Left cardiac atrium (tissue), 4 donors: ENCODE measurements around the gene GOLGA6D. TPM values are rescaled to one million over a fixed set of nuclear protein-coding genes. Genes with fewer than 3 reads are reported as not detected.
"Not testable (repeated sequence)": the region's sequence is repeated elsewhere in the genome, so short reads cannot be mapped to it uniquely, and the experiment has no call there.

Experiments used
- ATAC-seq, 2 donors: fragments of 200-7000 bp; cut with Tn5 transposase; one replicate each; pipeline ENCODE4 v1.9.1; 2020; ENCODE audit warnings: mild to moderate bottlenecking in 2 of 2, moderate library complexity in 2 of 2
- DNase-seq: peaks from one replicate; pipeline ENCODE4 v3.0.0-alpha.2; 2020
- intact Hi-C, 2 donors: fragments of 100-400 bp; cut with DNase I; formaldehyde crosslinking; loops; one replicate each; pipeline versions ENCODE4 v1.14.1 to v1.15.1; 2022 to 2023
- long read RNA-seq: library from polyadenylated mRNA; unstranded; transcript quantifications from one replicate; pipeline ENCODE4 v2.0.0, GENCODE V29; 2021
- total RNA-seq, 2 donors: library from RNA; stranded (reverse); fragmentation: NEBNext Ultra II Directional; extraction: Animal tissue kit (Norgen Biotek cat#: 25700); gene quantifications; one replicate each; pipeline ENCODE4 v1.2.1, GENCODE V29; 2021
- donor health status: DM: no; HTN: yes; CAD: no.
- donor health status: DM: no; HTN: yes; CAD: no; lungs with severe emphysema.
- donor health status: DM: yes; HTN: yes; CAD: no.
- donor health status: Dilated cardiomyopathy.

The GOLGA6D gene, protein sequence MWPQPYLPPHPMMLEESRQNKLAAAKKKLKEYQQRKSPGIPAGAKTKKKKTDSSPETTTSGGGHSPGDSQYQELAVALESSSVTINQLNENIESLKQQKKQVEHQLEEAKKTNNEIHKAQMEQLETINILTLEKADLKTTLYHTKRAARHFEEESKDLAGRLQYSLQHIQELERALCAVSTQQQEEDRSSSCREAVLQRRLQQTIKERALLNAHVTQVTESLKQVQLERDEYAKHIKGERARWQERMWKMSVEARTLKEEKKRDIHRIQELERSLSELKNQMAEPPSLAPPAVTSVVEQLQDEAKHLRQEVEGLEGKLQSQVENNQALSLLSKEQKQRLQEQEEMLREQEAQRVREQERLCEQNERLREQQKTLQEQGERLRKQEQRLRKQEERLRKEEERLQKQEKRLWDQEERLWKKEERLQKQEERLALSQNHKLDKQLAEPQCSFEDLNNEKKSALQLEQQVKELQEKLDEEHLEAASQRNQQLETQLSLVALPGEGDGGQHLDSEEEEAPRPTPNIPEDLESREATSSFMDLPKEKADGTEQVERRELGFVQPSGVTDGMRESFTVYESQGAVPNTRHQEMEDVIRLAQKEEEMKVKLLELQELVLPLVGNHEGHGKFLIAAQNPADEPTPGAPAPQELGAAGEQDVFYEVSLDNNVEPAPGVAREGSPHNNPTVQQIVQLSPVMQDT
- not detected for total RNA-seq
- long read RNA-seq, result 0 reads

DNA sequence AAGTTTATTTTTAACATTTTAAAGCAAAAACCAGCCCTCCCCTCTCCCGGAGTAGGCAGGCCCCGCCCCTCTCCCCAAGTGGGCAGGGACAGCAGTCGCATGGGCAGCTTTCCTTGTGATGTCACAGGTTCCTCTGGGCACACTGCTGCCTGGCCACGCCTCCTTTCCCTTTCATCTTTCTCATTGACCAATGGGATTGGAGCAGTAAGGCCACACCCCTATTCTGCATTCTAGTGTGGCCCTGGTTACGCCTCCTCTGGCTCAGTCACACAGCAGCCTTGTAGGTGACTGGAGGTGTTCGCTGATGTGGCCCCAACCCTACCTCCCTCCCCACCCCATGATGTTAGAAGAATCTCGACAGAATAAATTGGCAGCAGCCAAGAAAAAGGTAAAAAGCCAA, at the start of gene GOLGA6D:
Gene GOLGA6D, plus strand, starts transcription at position 264 of the 400 bp plus-strand sequence. Its CDS starts 41 bp downstream, at position 305.
- intact Hi-C loops, DNase-seq, ATAC-seq: not testable (repeated sequence)

DNA sequence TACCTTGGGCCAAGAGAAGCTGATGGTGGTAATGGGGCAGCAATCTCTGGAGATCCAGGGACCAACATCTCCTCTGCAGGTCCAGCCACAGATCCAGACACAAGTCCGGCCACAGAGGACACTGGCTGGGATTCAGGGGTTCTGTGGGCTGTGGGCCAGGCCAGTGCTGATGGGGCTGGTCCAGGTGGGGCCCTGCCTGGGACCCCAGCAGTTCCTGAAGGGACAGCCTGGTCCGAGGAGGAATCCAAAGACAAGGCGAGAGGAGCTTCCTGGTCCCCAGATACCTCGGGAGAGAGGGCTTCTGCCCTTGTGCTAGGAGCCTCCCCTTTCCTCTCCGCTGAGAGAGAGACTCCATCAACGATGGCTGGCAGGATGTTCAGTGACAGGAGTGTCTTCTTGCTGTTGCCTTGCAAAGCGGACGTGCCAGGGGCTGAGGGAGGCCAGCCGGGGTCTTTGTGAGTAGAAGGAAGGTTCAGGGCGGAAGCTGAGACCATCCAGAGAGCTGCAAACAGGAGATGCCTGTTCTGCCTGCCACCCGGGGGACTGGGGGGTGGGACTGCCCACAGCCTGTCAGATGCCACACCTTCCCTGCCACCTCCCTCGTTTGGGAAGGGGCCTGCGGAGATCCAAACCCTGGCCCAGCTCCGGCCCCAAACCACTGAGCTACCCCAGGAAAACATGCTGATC, 49.0 kb upstream of the GOLGA6D start:
- DNase-seq (peak; percentile 17), ATAC-seq (no peak)
- intact Hi-C loops, result no loop called here

GRCh38 chr15:75234191-75234810, 48.3 kb upstream of the GOLGA6D start:
- no peak for ATAC-seq
- intact Hi-C loops, result no loop called here
- no peak for DNase-seq

- intact Hi-C loops, result no loop called here
- DNase-seq, result no peak
- ATAC-seq, result no peak
Measured at GRCh38 chr15:75235051-75235673, 47.5 kb upstream of the GOLGA6D start.

GRCh38 chr15:75235760-75236729, 46.6 kb upstream of the GOLGA6D start:
- DNase-seq (no peak), ATAC-seq (peak; percentile 49 to 58)
- intact Hi-C loops, result no loop called here

DNA sequence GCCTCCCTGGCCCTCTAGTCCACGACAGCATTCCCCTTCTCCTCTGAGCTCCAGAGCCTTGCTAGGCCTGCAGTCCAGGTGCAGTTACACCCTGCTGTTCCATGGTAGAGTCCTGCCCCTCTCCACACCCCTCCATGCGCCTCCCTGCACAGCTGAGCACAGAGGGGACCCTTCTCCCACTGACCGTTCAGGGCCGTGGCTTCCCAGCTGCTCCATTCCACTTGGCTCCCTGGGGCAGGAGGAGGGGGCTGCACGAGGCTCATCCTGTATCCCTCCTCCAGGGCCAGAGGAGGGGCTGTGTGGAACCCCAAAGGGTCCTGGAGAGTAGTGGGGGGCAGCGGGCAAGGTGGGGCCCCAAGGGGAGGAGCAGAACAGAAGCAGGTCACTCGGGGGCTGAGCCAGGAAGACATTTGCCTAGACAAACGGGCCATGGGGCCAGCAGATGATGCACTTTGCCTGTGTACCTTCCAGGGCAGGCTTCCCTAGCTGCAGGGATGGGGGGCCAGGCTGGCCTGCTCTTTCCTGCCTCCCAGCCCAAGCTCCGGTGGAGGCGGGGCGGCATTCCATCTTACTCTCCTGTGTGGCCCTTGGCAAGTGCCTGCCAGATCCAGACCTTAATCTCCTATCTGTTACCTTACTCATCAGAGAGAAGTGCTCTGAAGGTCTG, 45.2 kb upstream of the GOLGA6D start:
- DNase-seq (no peak), ATAC-seq (no peak)
- intact Hi-C loops, result no loop called here

- intact Hi-C loops, result no loop called here
- DNase-seq, result no peak
- ATAC-seq, result no peak
Measured at GRCh38 chr15:75238150-75238549, 44.5 kb upstream of the GOLGA6D start.

DNA sequence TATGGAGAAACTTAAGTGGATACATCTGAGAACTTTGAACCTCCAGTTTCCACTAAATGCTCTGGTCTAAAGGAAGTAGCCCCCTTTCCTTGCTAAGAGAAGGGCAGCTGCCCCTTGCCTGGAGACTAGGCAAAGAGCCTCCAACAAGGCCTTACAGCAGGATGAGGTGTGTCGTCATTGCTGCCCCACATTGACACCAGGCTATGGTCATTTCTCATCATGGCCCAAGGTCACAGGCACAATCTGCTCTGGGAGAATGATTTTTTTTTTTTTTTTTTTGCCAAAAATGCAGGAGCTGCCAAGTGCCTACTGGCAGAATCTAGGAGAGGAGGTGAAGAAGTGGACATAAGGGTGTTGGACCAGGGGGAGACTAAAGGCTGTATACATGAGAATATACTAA, 36.9 kb upstream of the GOLGA6D start:
- ATAC-seq, DNase-seq, intact Hi-C loops: not testable (repeated sequence)

GRCh38 chr15:75248991-75249390, 33.6 kb upstream of the GOLGA6D start:
- ATAC-seq, intact Hi-C loops, DNase-seq: not testable (repeated sequence)

- ATAC-seq (no peak), DNase-seq (no peak)
- intact Hi-C loops, result no loop called here
Measured at GRCh38 chr15:75249726-75250125, 32.9 kb upstream of the GOLGA6D start.

DNA sequence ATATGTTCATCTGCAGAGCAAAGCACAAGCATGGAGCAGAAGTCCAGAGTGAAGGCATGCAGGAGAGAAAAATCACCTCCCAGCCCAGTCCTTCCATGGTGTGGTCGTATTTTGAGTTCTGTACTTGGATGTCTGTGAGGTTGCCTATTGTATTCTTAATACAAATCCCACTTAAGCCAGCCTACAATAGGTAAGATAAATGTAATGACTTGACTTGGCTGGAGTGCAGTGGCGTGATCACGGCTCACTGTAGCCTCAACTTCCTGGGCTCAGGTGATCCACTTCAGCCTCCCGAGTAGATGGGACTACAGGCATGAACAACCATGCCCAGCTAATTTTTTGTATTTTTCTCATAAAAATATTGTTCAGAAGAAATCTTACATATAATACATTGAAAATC, 31.3 kb upstream of the GOLGA6D start:
- DNase-seq, ATAC-seq, intact Hi-C loops: not testable (repeated sequence)

- intact Hi-C loops, ATAC-seq, DNase-seq: not testable (repeated sequence)
Measured at GRCh38 chr15:75252285-75252684, 30.4 kb upstream of the GOLGA6D start.

DNA sequence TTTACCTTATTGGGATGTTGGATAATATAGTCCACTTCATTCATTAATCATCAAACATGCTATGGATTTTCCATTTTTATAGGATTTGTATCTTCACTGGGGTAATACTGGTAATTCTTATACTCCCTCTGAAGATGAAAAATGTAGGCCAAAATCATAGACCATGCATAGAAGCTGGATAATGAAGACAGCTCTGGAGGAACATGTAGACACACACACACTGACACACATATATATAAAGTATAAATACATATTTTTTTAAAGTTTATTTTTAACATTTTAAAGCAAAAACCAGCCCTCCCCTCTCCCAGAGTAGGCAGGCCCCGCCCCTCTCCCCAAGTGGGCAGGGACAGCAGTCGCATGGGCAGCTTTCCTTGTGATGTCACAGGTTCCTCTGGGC, 24.6 kb upstream of the GOLGA6D start, which contains the start of gene GOLGA6C:
Gene GOLGA6C, plus strand, starts transcription at position 301 of the 400 bp plus-strand sequence. CDS start 265 bp downstream, outside the sequence.
- ATAC-seq, intact Hi-C loops, DNase-seq: not testable (repeated sequence)

- ATAC-seq, DNase-seq, intact Hi-C loops: not testable (repeated sequence)
Measured at GRCh38 chr15:75258620-75259343, 23.9 kb upstream of the GOLGA6D start.

DNA sequence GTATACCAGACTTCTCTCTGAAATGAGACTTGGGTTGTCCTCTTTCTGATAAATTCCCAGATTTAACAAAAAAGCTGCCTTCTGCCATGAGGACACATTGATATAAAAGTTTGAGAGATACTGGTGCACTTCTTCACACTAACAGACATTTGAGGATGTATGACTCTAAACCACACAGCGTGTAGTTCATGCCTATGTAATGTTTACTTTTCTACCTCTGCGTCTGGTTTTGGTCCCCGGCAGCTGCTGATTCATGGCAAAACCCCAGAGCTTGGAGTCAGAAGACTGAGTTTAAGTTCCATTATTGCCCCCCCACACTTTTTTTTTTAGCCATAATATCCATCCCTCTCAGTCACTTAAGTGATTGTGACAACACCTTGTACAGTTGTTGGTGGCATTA, 22.8 kb upstream of the GOLGA6D start:
- ATAC-seq, DNase-seq, intact Hi-C loops: not testable (repeated sequence)

DNA sequence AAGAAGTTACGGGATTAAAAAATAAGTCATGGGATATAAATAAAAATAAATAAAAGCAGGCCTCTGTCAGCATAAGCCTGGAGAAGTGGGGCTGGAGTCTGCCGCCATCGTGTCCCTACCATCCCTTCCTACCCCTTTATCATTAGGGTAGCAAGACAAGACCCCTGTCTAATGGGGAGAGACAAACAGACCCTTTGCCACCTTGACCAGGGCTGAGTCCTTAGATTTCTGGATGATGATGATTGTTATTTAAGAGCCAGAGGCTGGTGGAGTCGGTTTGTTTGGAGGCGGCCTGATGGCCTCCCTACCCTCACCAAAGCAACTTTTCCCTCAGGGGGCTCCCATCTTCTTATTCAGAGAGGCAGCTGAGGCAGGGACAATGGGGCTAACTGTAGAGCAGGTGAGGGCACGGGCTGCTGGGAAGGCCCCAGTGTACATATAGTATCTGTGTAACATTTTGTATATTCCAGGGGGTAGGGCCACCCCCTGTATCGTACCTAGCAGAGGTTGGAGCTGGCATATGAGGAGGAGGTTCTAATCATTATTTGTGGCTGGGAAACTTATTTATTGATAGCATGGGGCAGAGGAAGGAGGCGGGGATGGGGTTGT, 8.8 kb upstream of the GOLGA6D start:
- intact Hi-C loops, ATAC-seq, DNase-seq: not testable (repeated sequence)
